Activated CD8-positive, alpha-beta memory T cell treated with anti-CD3 and anti-CD28 coated beads, Interleukin-2, amount 10 ng/mL, durations not matched to agents 7 days and 5 days (primary cell): ENCODE data around the gene DNMBP. TPM values are rescaled to one million over a fixed set of nuclear protein-coding genes. Genes with fewer than 3 reads are reported as not detected.
"Not testable (repeated sequence)": the region's sequence is repeated elsewhere in the genome, so short reads cannot be mapped to it uniquely, and the experiment has no call there.

ENCODE experiments used
- ATAC-seq: fragments of 150-1000 bp; cut with Tn5 transposase; one replicate; pipeline ENCODE4 v1.10.0; 2021; ENCODE audit warnings: moderate library complexity
- CTCF ChIA-PET: fragments of 350-600 bp; sonication (Branson Sonifier 250); formaldehyde crosslinking; loops from one replicate; lab custom pipeline; 2021; ENCODE audit warnings: antibody characterized with exemption; lab: Charles Lee
- DNase-seq: peaks from one replicate; pipeline ENCODE4 v3.0.0-alpha.2; 2020
- H3K27ac Mint-ChIP-seq: one replicate; pipeline ENCODE4 v1.8.0; 2021; ENCODE audit warnings: mild to moderate bottlenecking, mixed read lengths
- H3K27me3 Mint-ChIP-seq: one replicate; pipeline ENCODE4 v1.8.0; 2021; ENCODE audit warnings: mixed read lengths
- H3K36me3 Mint-ChIP-seq: one replicate; pipeline ENCODE4 v1.8.0; 2021; ENCODE audit warnings: mild to moderate bottlenecking, mixed read lengths
- H3K4me1 Mint-ChIP-seq: one replicate; pipeline ENCODE4 v1.8.0; 2021; ENCODE audit warnings: mixed read lengths
- H3K4me3 Mint-ChIP-seq: one replicate; pipeline ENCODE4 v1.8.0; 2021; ENCODE audit warnings: mild to moderate bottlenecking, moderate library complexity, mixed read lengths
- H3K9me3 Mint-ChIP-seq: one replicate; pipeline ENCODE4 v1.8.0; 2022; ENCODE audit warnings: low read depth, mixed read lengths
- total RNA-seq, 2 experiments: library from RNA; stranded (reverse); gene quantifications; one replicate each; pipeline ENCODE4 v1.2.3, GENCODE V29; 2021

DNMBP gene
- total RNA-seq, 2 experiments from 2014 or later: 3.4 to 5.1 TPM

GRCh38 chr10:99906470-99906869 is 103.3 kb downstream of the DNMBP start:
- Mint-ChIP-seq H3K4me1 (peaks cover 13% of the 10 kb centered on the region), H3K27ac (no peak overlapping the region), H3K36me3 (peaks cover 1% of the 10 kb centered on the region), H3K9me3 (no peaks in the 10 kb centered on the region), H3K4me3 (no peak overlapping the region), H3K27me3 (no peaks in the 10 kb centered on the region)
- no peak for ATAC-seq
- CTCF ChIA-PET: interaction anchor here (1.0 kb wide), 1 partner anchor 61 kb away, joined by 3 read pairs; no protein-coding TSS in a partner anchor
- DNase-seq: no peak

- Mint-ChIP-seq H3K4me3 (no peak overlapping the region), H3K9me3 (no peaks in the 10 kb centered on the region), H3K27ac (no peak overlapping the region), H3K36me3 (peaks cover 1% of the 10 kb centered on the region), H3K27me3 (no peaks in the 10 kb centered on the region), H3K4me1 (peaks cover 13% of the 10 kb centered on the region)
- no peak for ATAC-seq
- CTCF ChIA-PET: interaction anchor here (1.2 kb wide), 1 partner anchor 60 kb away, joined by 3 read pairs; no protein-coding TSS in a partner anchor
- no peak for DNase-seq
Observed at GRCh38 chr10:99905971-99906370, 103.8 kb downstream of the DNMBP start.

- ATAC-seq (no peak), DNase-seq (no peak)
- H3K4me1 Mint-ChIP-seq: no peaks in the 10 kb centered on the region
- H3K4me3 Mint-ChIP-seq: no peak overlapping the region
- peaks cover 4% of the 10 kb centered on the region for H3K36me3 Mint-ChIP-seq
- no peaks in the 10 kb centered on the region for H3K27me3 Mint-ChIP-seq
- no peaks in the 10 kb centered on the region for H3K9me3 Mint-ChIP-seq
- CTCF ChIA-PET: interaction anchor here (1.9 kb wide), 1 partner anchor 50 kb away, joined by 6 read pairs; no protein-coding TSS in a partner anchor
- no peak overlapping the region for H3K27ac Mint-ChIP-seq
Observed at GRCh38 chr10:99895867-99896266, 113.9 kb downstream of the DNMBP start.

- DNase-seq, H3K27ac Mint-ChIP-seq, H3K36me3 Mint-ChIP-seq, H3K4me1 Mint-ChIP-seq, H3K27me3 Mint-ChIP-seq, CTCF ChIA-PET, H3K4me3 Mint-ChIP-seq, ATAC-seq, H3K9me3 Mint-ChIP-seq: not testable (repeated sequence)
Observed at GRCh38 chr10:99895066-99895465, 114.7 kb downstream of the DNMBP start.

GRCh38 chr10:99894613-99895012 is 115.1 kb downstream of the DNMBP start:
- H3K4me3 Mint-ChIP-seq: no peak overlapping the region
- DNase-seq (no peak), ATAC-seq (no peak)
- CTCF ChIA-PET: no interaction called here
- H3K36me3 Mint-ChIP-seq: peaks cover 4% of the 10 kb centered on the region
- no peak overlapping the region for H3K27ac Mint-ChIP-seq
- H3K27me3 Mint-ChIP-seq: no peaks in the 10 kb centered on the region
- no peaks in the 10 kb centered on the region for H3K4me1 Mint-ChIP-seq
- H3K9me3 Mint-ChIP-seq: no peaks in the 10 kb centered on the region

- Mint-ChIP-seq H3K4me3 (no peak overlapping the region), H3K36me3 (no peaks in the 10 kb centered on the region), H3K9me3 (no peaks in the 10 kb centered on the region), H3K27ac (no peak overlapping the region), H3K4me1 (no peaks in the 10 kb centered on the region), H3K27me3 (no peaks in the 10 kb centered on the region)
- DNase-seq: no peak
- ATAC-seq: no peak
- CTCF ChIA-PET: interaction anchor here (1.2 kb wide), 1 partner anchor 158 kb away, joined by 5 read pairs; no protein-coding TSS in a partner anchor
Observed at GRCh38 chr10:99888622-99889021, 121.1 kb downstream of the DNMBP start.

- H3K27ac Mint-ChIP-seq: no peak overlapping the region
- no peaks in the 10 kb centered on the region for H3K27me3 Mint-ChIP-seq
- ATAC-seq (no peak), DNase-seq (no peak)
- H3K9me3 Mint-ChIP-seq: no peaks in the 10 kb centered on the region
- no peak overlapping the region for H3K4me3 Mint-ChIP-seq
- H3K36me3 Mint-ChIP-seq: no peaks in the 10 kb centered on the region
- CTCF ChIA-PET: no interaction called here
- peaks cover 9% of the 10 kb centered on the region for H3K4me1 Mint-ChIP-seq
Observed at GRCh38 chr10:99883523-99883922, 126.2 kb downstream of the DNMBP start.

- CTCF ChIA-PET: no interaction called here
- Mint-ChIP-seq H3K27ac (no peak overlapping the region), H3K27me3 (no peaks in the 10 kb centered on the region), H3K4me1 (peaks cover 11% of the 10 kb centered on the region), H3K4me3 (no peak overlapping the region), H3K9me3 (no peaks in the 10 kb centered on the region), H3K36me3 (no peaks in the 10 kb centered on the region)
- no peak for ATAC-seq
- no peak for DNase-seq
Observed at GRCh38 chr10:99881371-99881770, 128.4 kb downstream of the DNMBP start.

- CTCF ChIA-PET: no interaction called here
- Mint-ChIP-seq H3K27me3 (no peaks in the 10 kb centered on the region), H3K9me3 (no peaks in the 10 kb centered on the region), H3K4me1 (peaks cover 11% of the 10 kb centered on the region), H3K27ac (no peak overlapping the region), H3K36me3 (no peaks in the 10 kb centered on the region), H3K4me3 (no peak overlapping the region)
- no peak for ATAC-seq
- no peak for DNase-seq
Observed at GRCh38 chr10:99880080-99880835, 129.5 kb downstream of the DNMBP start.

- CTCF ChIA-PET: interaction anchor here (1.0 kb wide), 1 partner anchor 30 kb away, joined by 3 read pairs; no protein-coding TSS in a partner anchor
- H3K27me3 Mint-ChIP-seq: peaks cover 22% of the 10 kb centered on the region
Observed at GRCh38 chr10:99875473-99875872, 134.3 kb downstream of the DNMBP start.

GRCh38 chr10:99874341-99875085 is 135.2 kb downstream of the DNMBP start:
- CTCF ChIA-PET: no interaction called here
- Mint-ChIP-seq H3K36me3 (no peaks in the 10 kb centered on the region), H3K27me3 (peaks cover 29% of the 10 kb centered on the region), H3K4me1 (peaks cover 30% of the 10 kb centered on the region), H3K4me3 (no peak overlapping the region), H3K27ac (no peak overlapping the region), H3K9me3 (no peaks in the 10 kb centered on the region)
- ATAC-seq: no peak
- no peak for DNase-seq

More at GRCh38 chr10:99875473-99875872, 134.3 kb downstream of the DNMBP start:
- ATAC-seq (no peak), DNase-seq (no peak)
- H3K4me3 Mint-ChIP-seq: no peak overlapping the region
- peaks cover 21% of the 10 kb centered on the region for H3K4me1 Mint-ChIP-seq
- no peaks in the 10 kb centered on the region for H3K9me3 Mint-ChIP-seq
- no peaks in the 10 kb centered on the region for H3K36me3 Mint-ChIP-seq
- H3K27ac Mint-ChIP-seq: no peak overlapping the region

GRCh38 chr10:99873846-99874245 is 135.9 kb downstream of the DNMBP start:
- DNase-seq (no peak), ATAC-seq (no peak)
- H3K27ac Mint-ChIP-seq: no peak overlapping the region
- H3K4me1 Mint-ChIP-seq: peaks cover 30% of the 10 kb centered on the region
- H3K9me3 Mint-ChIP-seq: no peaks in the 10 kb centered on the region
- no peaks in the 10 kb centered on the region for H3K36me3 Mint-ChIP-seq
- no peak overlapping the region for H3K4me3 Mint-ChIP-seq
- H3K27me3 Mint-ChIP-seq: peaks cover 35% of the 10 kb centered on the region
- CTCF ChIA-PET: no interaction called here

GRCh38 chr10:99872367-99873162 is 137.2 kb downstream of the DNMBP start:
- no peaks in the 10 kb centered on the region for H3K36me3 Mint-ChIP-seq
- CTCF ChIA-PET: interaction anchor here (1.3 kb wide), 1 partner anchor 27 kb away, joined by 3 read pairs; no protein-coding TSS in a partner anchor
- H3K27ac Mint-ChIP-seq: no peak overlapping the region
- H3K27me3 Mint-ChIP-seq: peaks cover 47% of the 10 kb centered on the region
- ATAC-seq (no peak), DNase-seq (no peak)
- peaks cover 28% of the 10 kb centered on the region for H3K4me1 Mint-ChIP-seq
- H3K4me3 Mint-ChIP-seq: no peak overlapping the region
- no peaks in the 10 kb centered on the region for H3K9me3 Mint-ChIP-seq
